Activated naive CD4-positive, alpha-beta T cell treated with anti-CD3 and anti-CD28 coated beads, Interleukin-2, amount 50 U/mL, for 72 hours (primary cell): ENCODE data around the gene AKT3. TPM values are rescaled to one million over a fixed set of nuclear protein-coding genes. Genes with fewer than 3 reads are reported as not detected.

Experiments
- ATAC-seq, 2 donors: fragments of 150-1000 bp; cut with Tn5 transposase; 2 replicates each; pipeline ENCODE4 v1.10.0; 2021; ENCODE audit warnings: mild to moderate bottlenecking in 2 of 2, moderate library complexity in 2 of 2
- DNase-seq, 2 donors: peaks; one replicate each; pipeline ENCODE4 v3.0.0; 2021 to 2022; ENCODE audit warnings: low spot score in 2 of 2
- H3K27ac Mint-ChIP-seq, 2 donors: one replicate each; pipeline ENCODE4 v1.8.0; 2022; ENCODE audit warnings: mild to moderate bottlenecking in 2 of 2, mixed read lengths in 2 of 2
- H3K36me3 Mint-ChIP-seq, 2 donors: one replicate each; pipeline ENCODE4 v1.8.0; 2022; ENCODE audit warnings: mixed read lengths in 2 of 2
- H3K9me3 Mint-ChIP-seq, 2 donors: one replicate each; pipeline ENCODE4 v1.8.0; 2022; ENCODE audit warnings: mixed read lengths in 2 of 2
- total RNA-seq, 2 donors: library from RNA; stranded (reverse); gene quantifications; one replicate each; pipeline ENCODE4 v1.2.3, GENCODE V29; 2022

Gene AKT3
- total RNA-seq, 2 donors from 2014 or later: 24.9 to 37.3 TPM

- H3K27ac Mint-ChIP-seq: peak overlapping the region in 1 of 2 donors; percentile 32
- DNase-seq (no peak), ATAC-seq (no peak)
- H3K36me3 Mint-ChIP-seq: peaks cover 0 to 11% of the 10 kb centered on the region in 2 donors
- no peaks in the 10 kb centered on the region for H3K9me3 Mint-ChIP-seq
Observed at GRCh38 chr1:243497939-243498681, 351.9 kb downstream of the AKT3 start.

GRCh38 chr1:243496806-243497205 is 353.2 kb downstream of the AKT3 start:
- no peaks in the 10 kb centered on the region for H3K9me3 Mint-ChIP-seq
- H3K27ac Mint-ChIP-seq: peak overlapping the region; percentile 9 to 65
- peaks cover 0 to 11% of the 10 kb centered on the region in 2 donors for H3K36me3 Mint-ChIP-seq
- ATAC-seq (no peak), DNase-seq (no peak)

GRCh38 chr1:243496187-243496646 is 353.8 kb downstream of the AKT3 start:
- Mint-ChIP-seq H3K36me3 (peaks cover 0 to 11% of the 10 kb centered on the region in 2 donors), H3K9me3 (no peaks in the 10 kb centered on the region), H3K27ac (peak overlapping the region; percentile 9 to 93)
- DNase-seq (no peak), ATAC-seq (no peak)

- ATAC-seq: no peak
- no peak for DNase-seq
- Mint-ChIP-seq H3K27ac (peak overlapping the region; percentile 9 to 93), H3K9me3 (no peaks in the 10 kb centered on the region), H3K36me3 (peaks cover 0 to 11% of the 10 kb centered on the region in 2 donors)
Observed at GRCh38 chr1:243495442-243496186, 354.4 kb downstream of the AKT3 start.

- no peak overlapping the region for H3K27ac Mint-ChIP-seq
- peaks cover 0 to 11% of the 10 kb centered on the region in 2 donors for H3K36me3 Mint-ChIP-seq
- H3K9me3 Mint-ChIP-seq: no peaks in the 10 kb centered on the region
- ATAC-seq (no peak), DNase-seq (no peak)
Observed at GRCh38 chr1:243494741-243495431, 355.2 kb downstream of the AKT3 start.

GRCh38 chr1:243493156-243494129 is 356.6 kb downstream of the AKT3 start:
- H3K27ac Mint-ChIP-seq: peak overlapping the region in 1 of 2 donors; percentile 24
- ATAC-seq: no peak
- peaks cover 0 to 11% of the 10 kb centered on the region in 2 donors for H3K36me3 Mint-ChIP-seq

GRCh38 chr1:243490748-243491686 is 359.0 kb downstream of the AKT3 start:
- DNase-seq (no peak), ATAC-seq (no peak)
- H3K27ac Mint-ChIP-seq: peak overlapping the region in 1 of 2 donors; percentile 53
- H3K9me3 Mint-ChIP-seq: no peaks in the 10 kb centered on the region
- H3K36me3 Mint-ChIP-seq: peaks cover 0 to 2% of the 10 kb centered on the region in 2 donors

More at GRCh38 chr1:243493156-243494129, 356.6 kb downstream of the AKT3 start:
- no peaks in the 10 kb centered on the region for H3K9me3 Mint-ChIP-seq
- no peak for DNase-seq

GRCh38 chr1:243489681-243490546 is 360.1 kb downstream of the AKT3 start:
- peak overlapping the region in 1 of 2 donors; percentile 84 for H3K27ac Mint-ChIP-seq
- H3K36me3 Mint-ChIP-seq: no peaks in the 10 kb centered on the region
- ATAC-seq: no peak
- DNase-seq: no peak
- H3K9me3 Mint-ChIP-seq: no peaks in the 10 kb centered on the region

GRCh38 chr1:243489158-243489527 is 360.9 kb downstream of the AKT3 start:
- H3K27ac Mint-ChIP-seq: peak overlapping the region; percentile 21 to 84
- no peak for DNase-seq
- H3K9me3 Mint-ChIP-seq: no peaks in the 10 kb centered on the region
- H3K36me3 Mint-ChIP-seq: no peaks in the 10 kb centered on the region
- no peak for ATAC-seq

GRCh38 chr1:243488459-243489157 is 361.4 kb downstream of the AKT3 start:
- Mint-ChIP-seq H3K9me3 (no peaks in the 10 kb centered on the region), H3K36me3 (no peaks in the 10 kb centered on the region), H3K27ac (peak overlapping the region; percentile 21 to 84)
- ATAC-seq (peak in 1 of 2 donors; percentile 17), DNase-seq (no peak)

- peak in 1 of 2 donors; percentile 34 for ATAC-seq
- no peak overlapping the region for H3K27ac Mint-ChIP-seq
Observed at GRCh38 chr1:243487649-243488227, 362.3 kb downstream of the AKT3 start.

GRCh38 chr1:243487036-243487648 is 362.9 kb downstream of the AKT3 start:
- H3K36me3 Mint-ChIP-seq: no peaks in the 10 kb centered on the region
- no peaks in the 10 kb centered on the region for H3K9me3 Mint-ChIP-seq
- DNase-seq: no peak
- no peak for ATAC-seq
- H3K27ac Mint-ChIP-seq: peak overlapping the region in 1 of 2 donors; percentile 5

More at GRCh38 chr1:243487649-243488227, 362.3 kb downstream of the AKT3 start:
- Mint-ChIP-seq H3K9me3 (no peaks in the 10 kb centered on the region), H3K36me3 (no peaks in the 10 kb centered on the region)
- no peak for DNase-seq

- Mint-ChIP-seq H3K27ac (no peak overlapping the region), H3K36me3 (peaks cover 6% of the 10 kb centered on the region in 2 donors), H3K9me3 (peaks cover 5 to 6% of the 10 kb centered on the region in 2 donors)
- DNase-seq: no peak
- ATAC-seq: no peak
Observed at GRCh38 chr1:243483952-243484351, 366.1 kb downstream of the AKT3 start.
